Activated gamma-delta T cell (primary cell): ENCODE results near the gene SYNM.

ENCODE experiments used
- DNase-seq: peaks from one replicate; lab custom pipeline; 2025; lab: John Stamatoyannopoulos, UW

Gene SYNM

GRCh38 chr15:99123713-99124451 lies 19.0 kb downstream of the SYNM start:
- no peak for DNase-seq

- DNase-seq = no peak
These were observed 19.8 kb downstream of the SYNM start for GRCh38 chr15:99124641-99125040.

GRCh38 chr15:99125061-99125891 lies 20.4 kb downstream of the SYNM start:
- DNase-seq = no peak

- no peak for DNase-seq
These were observed 21.3 kb downstream of the SYNM start for GRCh38 chr15:99126131-99126588.

GRCh38 chr15:99126930-99127329 lies 22.1 kb downstream of the SYNM start:
- no peak for DNase-seq

GRCh38 chr15:99127773-99128172 lies 22.9 kb downstream of the SYNM start:
- DNase-seq = no peak

- no peak for DNase-seq
These were observed 23.5 kb downstream of the SYNM start for GRCh38 chr15:99128411-99128810.

- no peak for DNase-seq
These were observed 24.8 kb downstream of the SYNM start for GRCh38 chr15:99129644-99130043.

GRCh38 chr15:99130314-99130713 lies 25.4 kb downstream of the SYNM start:
- DNase-seq = no peak

- DNase-seq = no peak
These were observed 26.0 kb downstream of the SYNM start for GRCh38 chr15:99130765-99131440.

- no peak for DNase-seq
These were observed 26.7 kb downstream of the SYNM start for GRCh38 chr15:99131441-99132023.

GRCh38 chr15:99132122-99132521 lies 27.2 kb downstream of the SYNM start:
- no peak for DNase-seq

- no peak for DNase-seq
These were observed 27.9 kb downstream of the SYNM start for GRCh38 chr15:99132634-99133287.

- DNase-seq = no peak
These were observed 29.5 kb downstream of the SYNM start for GRCh38 chr15:99134317-99134821.

GRCh38 chr15:99135194-99135593 lies 30.3 kb downstream of the SYNM start:
- DNase-seq = no peak

GRCh38 chr15:99137111-99137546 lies 32.2 kb downstream of the SYNM start:
- no peak for DNase-seq

- DNase-seq = no peak
These were observed 33.0 kb downstream of the SYNM start for GRCh38 chr15:99137877-99138276.

GRCh38 chr15:99138491-99138982 lies 33.7 kb downstream of the SYNM start:
- no peak for DNase-seq

- DNase-seq = no peak
These were observed 34.4 kb downstream of the SYNM start for GRCh38 chr15:99139276-99139675.

- DNase-seq = no peak
These were observed 35.7 kb downstream of the SYNM start for GRCh38 chr15:99140590-99140989.

- DNase-seq = no peak
These were observed 37.1 kb downstream of the SYNM start for GRCh38 chr15:99141943-99142342.
